Measurements from ENCODE around the gene TEX14.

- TF ChIP-seq EZH2phosphoT487 (IDR thresholded peaks at IDR 0.05; ENCODE audit: borderline replicate concordance, low read depth) (no peak), FOXJ3 (CRISPR knock-in tag; IDR thresholded peaks at IDR 0.05) (no peak), RCOR1 (IDR thresholded peaks at IDR 0.05; ENCODE audit: low read length) (no peak), POLR2AphosphoS5 (IDR thresholded peaks at IDR 0.05; ENCODE audit: low read depth, low read length) (no peak)
- TF ChIP-seq, protein P1, sequence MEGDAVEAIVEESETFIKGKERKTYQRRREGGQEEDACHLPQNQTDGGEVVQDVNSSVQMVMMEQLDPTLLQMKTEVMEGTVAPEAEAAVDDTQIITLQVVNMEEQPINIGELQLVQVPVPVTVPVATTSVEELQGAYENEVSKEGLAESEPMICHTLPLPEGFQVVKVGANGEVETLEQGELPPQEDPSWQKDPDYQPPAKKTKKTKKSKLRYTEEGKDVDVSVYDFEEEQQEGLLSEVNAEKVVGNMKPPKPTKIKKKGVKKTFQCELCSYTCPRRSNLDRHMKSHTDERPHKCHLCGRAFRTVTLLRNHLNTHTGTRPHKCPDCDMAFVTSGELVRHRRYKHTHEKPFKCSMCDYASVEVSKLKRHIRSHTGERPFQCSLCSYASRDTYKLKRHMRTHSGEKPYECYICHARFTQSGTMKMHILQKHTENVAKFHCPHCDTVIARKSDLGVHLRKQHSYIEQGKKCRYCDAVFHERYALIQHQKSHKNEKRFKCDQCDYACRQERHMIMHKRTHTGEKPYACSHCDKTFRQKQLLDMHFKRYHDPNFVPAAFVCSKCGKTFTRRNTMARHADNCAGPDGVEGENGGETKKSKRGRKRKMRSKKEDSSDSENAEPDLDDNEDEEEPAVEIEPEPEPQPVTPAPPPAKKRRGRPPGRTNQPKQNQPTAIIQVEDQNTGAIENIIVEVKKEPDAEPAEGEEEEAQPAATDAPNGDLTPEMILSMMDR (IDR thresholded peaks at IDR 0.05): no peak
Measured at GRCh38 chr17:58590377-58590776, 101.5 kb downstream of the TEX14 start.

All from SK-N-SH (cell line).